A549 (cell line): ENCODE measurements around the gene PDE8A. TPM values are rescaled to one million over a fixed set of nuclear protein-coding genes. Genes with fewer than 3 reads are reported as not detected.

Source experiments
- ATAC-seq, 2 experiments: fragments of 200-7000 bp in 1 of 2; fragments of >200 bp in 1 of 2; cut with Nextera tagmentation in 1 of 2; cut with Tn5 transposase in 1 of 2; 3 replicates each; pipeline versions ENCODE4 v1.8.0 to v1.9.1; 2018 to 2020; ENCODE audit warnings: mild to moderate bottlenecking in 1 of 2, moderate library complexity in 1 of 2
- CTCF ChIA-PET: fragments of 300-600 bp; sonication (Branson Sonifier 250); formaldehyde crosslinking; extraction: SDS; loops from one replicate; lab custom pipeline; 2021; ENCODE audit warnings: antibody characterized with exemption, inconsistent platforms; lab: Yijun Ruan, JAX
- POLR2A ChIA-PET: fragments of 350-600 bp; formaldehyde crosslinking; extraction: SDS; loops from one replicate; lab custom pipeline; 2021; ENCODE audit warnings: antibody characterized with exemption, inconsistent platforms; lab: Yijun Ruan, JAX
- DNase-seq, 2 experiments: peaks; one replicate each; pipeline versions ENCODE4 v3.0.0 to v3.0.0-alpha.2; 2011 to 2016; ENCODE audit warnings: low read depth in 1 of 2, low spot score in 1 of 2
- FAIRE-seq: peaks from 2 replicates; lab custom pipeline; 2011; peaks lifted over from hg19 to GRCh38; lab: Jason Lieb, UNC
- H3K27ac ChIP-seq, 2 experiments: fragments of >200 bp; sonication (Bioruptor Twin); formaldehyde crosslinking; 3 replicates each; pipeline ENCODE4 v1.5.1; 2016 to 2017
- H3K4me1 ChIP-seq: fragments of >200 bp; sonication (Bioruptor Twin); formaldehyde crosslinking; 3 replicates; pipeline ENCODE4 v1.6.1; 2016
- H3K4me2 ChIP-seq: fragments of >200 bp; sonication (Bioruptor Twin); formaldehyde crosslinking; 3 replicates; pipeline ENCODE4 v1.6.1; 2016
- H3K4me3 ChIP-seq: fragments of >200 bp; sonication (Bioruptor Twin); formaldehyde crosslinking; 3 replicates; pipeline ENCODE4 v1.5.1; 2016
- H3K9me3 ChIP-seq: fragments of >200 bp; sonication (Bioruptor Twin); formaldehyde crosslinking; 3 replicates; pipeline ENCODE4 v1.6.1; 2016
- BCL3 ChIP-seq: fragments of >200 bp; sonication (Bioruptor Twin); formaldehyde crosslinking; IDR thresholded peaks from 3 replicates; pipeline ENCODE4 v1.6.1; 2016
- BHLHE40 ChIP-seq: IDR thresholded peaks from 2 replicates; pipeline ENCODE4 v1.6.1; 2012; ENCODE audit warnings: low read depth, low read length, inconsistent platforms
- CEBPB ChIP-seq, 2 experiments: fragments of >200 bp in 1 of 2; sonication (Bioruptor Twin) in 1 of 2; formaldehyde crosslinking in 1 of 2; IDR thresholded peaks; 2 replicates each; pipeline ENCODE4 v1.6.1; 2012 to 2016
- EHMT2 ChIP-seq: fragments of 200-600 bp; sonication (generic); IDR thresholded peaks from 2 replicates; pipeline ENCODE4 v1.6.1; 2016; ENCODE audit warnings: antibody characterized with exemption, low read depth, mild to moderate bottlenecking, moderate library complexity
- ELK1 ChIP-seq: fragments of 150-350 bp; IDR thresholded peaks from 2 replicates; pipeline ENCODE4 v1.6.1; 2014; ENCODE audit warnings: low read depth, mild to moderate bottlenecking, low read length
- ESRRA ChIP-seq: fragments of 150-350 bp; IDR thresholded peaks from 2 replicates; pipeline ENCODE4 v1.6.1; 2014; ENCODE audit warnings: mild to moderate bottlenecking, low read length, borderline replicate concordance
- FOXS1 ChIP-seq: fragments of 250-450 bp; sonication (Bioruptor Pico); IDR thresholded peaks from 2 replicates; pipeline ENCODE4 v1.5.0; 2020; ENCODE audit warnings: mild to moderate bottlenecking, moderate library complexity
- GATA3 ChIP-seq: IDR thresholded peaks from 2 replicates; pipeline ENCODE4 v1.6.1; 2012; ENCODE audit warnings: borderline replicate concordance
- KDM1A ChIP-seq: fragments of 200-600 bp; sonication (generic); IDR thresholded peaks from 2 replicates; pipeline ENCODE4 v1.6.1; 2016; ENCODE audit warnings: low read depth, mild to moderate bottlenecking
- MAFK ChIP-seq: fragments of 450-650 bp; IDR thresholded peaks from 2 replicates; pipeline ENCODE4 v1.6.1; 2014; ENCODE audit not compliant: partially characterized antibody
- MAZ ChIP-seq: fragments of 150-350 bp; IDR thresholded peaks from 2 replicates; pipeline ENCODE4 v1.6.1; 2014; ENCODE audit warnings: antibody characterized with exemption, low read depth, low read length, borderline replicate concordance
- MYC ChIP-seq: IDR thresholded peaks from 2 replicates; pipeline ENCODE4 v1.6.1; 2012; ENCODE audit warnings: mild to moderate bottlenecking, inconsistent platforms, low read length, improper control_type of control experiment, borderline replicate concordance
- NR3C1 ChIP-seq: fragments of >200 bp; sonication (Bioruptor Twin); formaldehyde crosslinking; IDR thresholded peaks from 3 replicates; pipeline ENCODE4 v1.6.1; 2017
- PHF8 ChIP-seq: fragments of 200-600 bp; sonication (generic); IDR thresholded peaks from 2 replicates; pipeline ENCODE4 v1.6.1; 2016; ENCODE audit warnings: low read depth, mild to moderate bottlenecking, antibody characterized with exemption, moderate library complexity, borderline replicate concordance
- POLR2A ChIP-seq: IDR thresholded peaks from 2 replicates; pipeline ENCODE4 v1.6.1; 2012; ENCODE audit warnings: mild to moderate bottlenecking, low read length
- POLR2AphosphoS2 ChIP-seq: conservative IDR thresholded peaks from 2 replicates; pipeline ENCODE4 v1.6.1; 2012; ENCODE audit warnings: low read length, improper control_type of control experiment, inconsistent platforms
- RARB ChIP-seq: fragments of 250-450 bp; sonication (Bioruptor Pico); IDR thresholded peaks from 2 replicates; pipeline ENCODE4 v1.8.0; 2021; ENCODE audit warnings: mild to moderate bottlenecking, moderate library complexity
- REST ChIP-seq: fragments of 200-600 bp; sonication (generic); IDR thresholded peaks from 2 replicates; pipeline ENCODE4 v1.6.1; 2016; ENCODE audit warnings: antibody characterized with exemption, mild to moderate bottlenecking, moderate library complexity
- RNF2 ChIP-seq: fragments of 200-600 bp; sonication (generic); IDR thresholded peaks from 2 replicates; pipeline ENCODE4 v1.6.1; 2016; ENCODE audit warnings: low read depth, mild to moderate bottlenecking, antibody characterized with exemption, moderate library complexity, borderline replicate concordance
- USF2 ChIP-seq: fragments of 450-650 bp; IDR thresholded peaks from 2 replicates; pipeline ENCODE4 v1.6.1; 2014; ENCODE audit warnings: antibody characterized with exemption
- ZC3H11A ChIP-seq: fragments of 450-650 bp; IDR thresholded peaks from 2 replicates; pipeline ENCODE4 v1.6.1; 2014; ENCODE audit warnings: antibody characterized with exemption, mild to moderate bottlenecking
- ZFP36 ChIP-seq: fragments of 450-650 bp; IDR thresholded peaks from 2 replicates; pipeline ENCODE4 v1.6.1; 2014; ENCODE audit warnings: borderline replicate concordance; ENCODE audit not compliant: partially characterized antibody
- ZNF302 ChIP-seq: fragments of 250-450 bp; sonication (Bioruptor Pico); IDR thresholded peaks from 2 replicates; pipeline ENCODE4 v1.9.0; 2021; ENCODE audit warnings: inconsistent platforms, mild to moderate bottlenecking, moderate library complexity
- WGBS: methylation state at CpG from one replicate; pipeline ENCODE4 v1.1.6; 2017; ENCODE audit errors: missing lambda C conversion rate; 5-methylcytosine and 5-hydroxymethylcytosine counted together
- polyA plus RNA-seq, 4 experiments: library from polyadenylated mRNA; depleted of rRNA in 3 of 4; stranded (reverse); fragments of >200 nt; fragmentation: RNase III in 1 of 4; extraction: RNeasy Plus Mini Kit Qiagen cat#74134 plus additional on column Dnase treatment in 1 of 4; gene quantifications; 2 replicates in 3 of 4; 3 replicates in 1 of 4; pipeline ENCODE4 v1.2.3, GENCODE V29; 2011 to 2017
- TF ChIP-seq, protein P1 (sequence below): fragments of 250-450 bp; sonication (Bioruptor Pico); IDR thresholded peaks from 2 replicates; pipeline ENCODE4 v1.5.0; 2021; ENCODE audit warnings: mild to moderate bottlenecking, moderate library complexity, borderline replicate concordance
- TF ChIP-seq, protein P2 (sequence below): IDR thresholded peaks from 2 replicates; pipeline ENCODE4 v1.6.1; 2012
- TF ChIP-seq, protein P3 (sequence below): fragments of >200 bp; sonication (Bioruptor Twin); formaldehyde crosslinking; IDR thresholded peaks from 3 replicates; pipeline ENCODE4 v1.5.1; 2016

Gene PDE8A
- polyA plus RNA-seq, 2 of the 4 experiments (the other 2 are of a cell fraction): 45.3 to 204 TPM

DNA sequence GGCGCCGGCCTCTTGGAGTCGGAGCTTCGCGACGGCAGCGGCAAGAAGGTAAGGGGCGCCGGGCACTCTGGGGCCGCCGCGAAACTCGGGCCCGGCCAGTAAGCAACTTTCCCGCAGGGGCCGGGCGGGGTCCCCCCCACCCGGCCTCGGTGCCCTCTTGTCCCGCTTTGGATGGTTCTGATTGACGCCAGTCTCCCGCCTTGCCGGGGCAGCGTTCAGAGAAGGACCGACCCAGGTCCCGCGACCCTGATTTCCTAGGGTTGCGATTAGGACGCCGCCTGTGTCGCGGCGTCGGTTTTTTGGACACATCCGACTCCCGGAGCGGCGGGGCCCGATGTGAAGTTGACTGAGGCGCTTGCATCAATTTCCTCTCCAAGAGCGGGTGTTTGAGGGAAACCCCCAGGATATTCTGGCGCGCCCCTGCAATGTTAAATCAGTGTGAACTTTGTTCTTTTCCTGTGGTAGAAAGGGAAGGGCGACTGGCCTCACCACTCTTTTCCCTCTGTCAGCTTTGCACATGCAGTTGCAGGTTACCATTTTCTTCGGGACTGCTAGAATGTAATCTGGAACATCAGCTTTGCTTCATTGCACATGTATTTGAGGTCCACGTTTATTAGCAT is 755 bp downstream of the PDE8A start (continued):
- TF ChIP-seq, protein P1, sequence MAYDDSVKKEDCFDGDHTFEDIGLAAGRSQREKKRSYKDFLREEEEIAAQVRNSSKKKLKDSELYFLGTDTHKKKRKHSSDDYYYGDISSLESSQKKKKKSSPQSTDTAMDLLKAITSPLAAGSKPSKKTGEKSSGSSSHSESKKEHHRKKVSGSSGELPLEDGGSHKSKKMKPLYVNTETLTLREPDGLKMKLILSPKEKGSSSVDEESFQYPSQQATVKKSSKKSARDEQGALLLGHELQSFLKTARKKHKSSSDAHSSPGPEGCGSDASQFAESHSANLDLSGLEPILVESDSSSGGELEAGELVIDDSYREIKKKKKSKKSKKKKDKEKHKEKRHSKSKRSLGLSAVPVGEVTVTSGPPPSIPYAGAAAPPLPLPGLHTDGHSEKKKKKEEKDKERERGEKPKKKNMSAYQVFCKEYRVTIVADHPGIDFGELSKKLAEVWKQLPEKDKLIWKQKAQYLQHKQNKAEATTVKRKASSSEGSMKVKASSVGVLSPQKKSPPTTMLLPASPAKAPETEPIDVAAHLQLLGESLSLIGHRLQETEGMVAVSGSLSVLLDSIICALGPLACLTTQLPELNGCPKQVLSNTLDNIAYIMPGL (CRISPR knock-in tag): peak; percentile 59; the same call in 1 of the 2 replicates
- TF ChIP-seq KDM1A (no peak), RNF2 (no peak), POLR2AphosphoS2 (no peak), BCL3 (no peak), USF2 (no peak), ZFP36 (no peak), GATA3 (no peak), ESRRA (no peak)
- TF ChIP-seq, protein P2, sequence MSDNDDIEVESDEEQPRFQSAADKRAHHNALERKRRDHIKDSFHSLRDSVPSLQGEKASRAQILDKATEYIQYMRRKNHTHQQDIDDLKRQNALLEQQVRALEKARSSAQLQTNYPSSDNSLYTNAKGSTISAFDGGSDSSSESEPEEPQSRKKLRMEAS: peak; percentile 36; the same call in 1 of the 2 replicates
- TF ChIP-seq, protein P3, sequence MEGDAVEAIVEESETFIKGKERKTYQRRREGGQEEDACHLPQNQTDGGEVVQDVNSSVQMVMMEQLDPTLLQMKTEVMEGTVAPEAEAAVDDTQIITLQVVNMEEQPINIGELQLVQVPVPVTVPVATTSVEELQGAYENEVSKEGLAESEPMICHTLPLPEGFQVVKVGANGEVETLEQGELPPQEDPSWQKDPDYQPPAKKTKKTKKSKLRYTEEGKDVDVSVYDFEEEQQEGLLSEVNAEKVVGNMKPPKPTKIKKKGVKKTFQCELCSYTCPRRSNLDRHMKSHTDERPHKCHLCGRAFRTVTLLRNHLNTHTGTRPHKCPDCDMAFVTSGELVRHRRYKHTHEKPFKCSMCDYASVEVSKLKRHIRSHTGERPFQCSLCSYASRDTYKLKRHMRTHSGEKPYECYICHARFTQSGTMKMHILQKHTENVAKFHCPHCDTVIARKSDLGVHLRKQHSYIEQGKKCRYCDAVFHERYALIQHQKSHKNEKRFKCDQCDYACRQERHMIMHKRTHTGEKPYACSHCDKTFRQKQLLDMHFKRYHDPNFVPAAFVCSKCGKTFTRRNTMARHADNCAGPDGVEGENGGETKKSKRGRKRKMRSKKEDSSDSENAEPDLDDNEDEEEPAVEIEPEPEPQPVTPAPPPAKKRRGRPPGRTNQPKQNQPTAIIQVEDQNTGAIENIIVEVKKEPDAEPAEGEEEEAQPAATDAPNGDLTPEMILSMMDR: no peak

DNA sequence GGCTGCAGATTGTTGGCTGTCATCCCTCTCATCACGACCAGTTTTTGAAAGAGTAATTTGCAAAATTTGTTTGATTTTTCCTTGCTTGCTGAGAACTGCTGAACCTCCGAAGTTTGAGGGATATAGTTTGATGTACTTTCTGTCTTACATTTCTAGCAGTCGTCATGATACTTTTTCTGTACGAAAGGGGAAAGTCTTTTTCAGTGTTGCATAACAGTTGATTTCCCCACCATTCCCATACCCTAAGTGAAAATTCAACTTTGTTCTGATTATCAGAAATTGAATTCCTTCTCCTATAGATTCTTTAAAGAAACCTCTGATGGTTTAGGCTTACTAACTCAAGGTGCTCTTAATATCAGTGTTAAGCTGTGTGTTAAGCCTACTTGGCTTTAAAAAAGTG is 1.6 kb downstream of the PDE8A start:
- H3K4me2 ChIP-seq: peak overlapping the region; percentile 82
- peaks cover 55% of the 10 kb centered on the region for H3K4me1 ChIP-seq
- TF ChIP-seq FOXS1: no peak
- TF ChIP-seq NR3C1: no peak
- TF ChIP-seq ZC3H11A: no peak
- TF ChIP-seq POLR2A: no peak
- no peak for TF ChIP-seq BHLHE40
- no peak for TF ChIP-seq PHF8
- TF ChIP-seq ZNF302: no peak
- TF ChIP-seq MAZ: no peak
- TF ChIP-seq MAFK: peak; percentile 1
- peak; percentile 52 to 76; a peak in 3 of 4 replicates for TF ChIP-seq CEBPB (IDR thresholded peaks at IDR 0.05)
- no peak for TF ChIP-seq REST
- no peak for TF ChIP-seq POLR2AphosphoS2
- TF ChIP-seq RARB (CRISPR knock-in tag): no peak
- TF ChIP-seq MYC: no peak
- no peak for TF ChIP-seq ELK1
- TF ChIP-seq EHMT2: no peak
- H3K4me3 ChIP-seq: peak overlapping the region; percentile 91
- ChIA-PET CTCF (interaction anchor here (0.9 to 6.2 kb wide), 5 partner anchors 9 to 186 kb away, joined by 3 to 80 read pairs (median 6); no protein-coding TSS in a partner anchor), POLR2A (interaction anchor here (4.2 kb wide), 1 partner anchor 63 kb away, joined by 50 read pairs; no protein-coding TSS in a partner anchor)
- no peak for ATAC-seq
- no peak for FAIRE-seq
- WGBS: 3% methylated on average over 4 of the region's 4 CpGs
- no peak for DNase-seq
- H3K9me3 ChIP-seq: no peaks in the 10 kb centered on the region
- peak overlapping the region; percentile 97 to 98 for H3K27ac ChIP-seq
